Lower leg skin (tissue), 3 donors: Measurements from ENCODE around the gene GRIK5.

ENCODE experiments used
- CTCF ChIP-seq, 3 donors: fragments of 450-650 bp; IDR thresholded peaks; one replicate each; pipeline ENCODE4 v1.5.1; 2016; ENCODE audit warnings: antibody characterized with exemption in 3 of 3, mild to moderate bottlenecking in 3 of 3, moderate library complexity in 2 of 3
- POLR2A ChIP-seq, 2 donors: fragments of 450-650 bp; IDR thresholded peaks; one replicate each; pipeline ENCODE4 v1.6.1; 2016 to 2017; ENCODE audit warnings: antibody characterized with exemption in 2 of 2, mild to moderate bottlenecking in 1 of 2, moderate library complexity in 1 of 2

- no peak for TF ChIP-seq CTCF (IDR thresholded peaks at IDR 0.05)
- TF ChIP-seq POLR2A (IDR thresholded peaks at IDR 0.05): no peak
These were observed 21.7 kb upstream of the GRIK5 start for GRCh38 chr19:42091742-42092141.
